NCI-H146 (cell line): Measurements from ENCODE around the gene BTK.
A peak's percentile ranks its signal among the peaks of the same experiment; 100 is the strongest.

Source experiments
- DNase-seq: peaks from one replicate; lab custom pipeline; 2025; lab: John Stamatoyannopoulos, UW

Gene BTK

DNA sequence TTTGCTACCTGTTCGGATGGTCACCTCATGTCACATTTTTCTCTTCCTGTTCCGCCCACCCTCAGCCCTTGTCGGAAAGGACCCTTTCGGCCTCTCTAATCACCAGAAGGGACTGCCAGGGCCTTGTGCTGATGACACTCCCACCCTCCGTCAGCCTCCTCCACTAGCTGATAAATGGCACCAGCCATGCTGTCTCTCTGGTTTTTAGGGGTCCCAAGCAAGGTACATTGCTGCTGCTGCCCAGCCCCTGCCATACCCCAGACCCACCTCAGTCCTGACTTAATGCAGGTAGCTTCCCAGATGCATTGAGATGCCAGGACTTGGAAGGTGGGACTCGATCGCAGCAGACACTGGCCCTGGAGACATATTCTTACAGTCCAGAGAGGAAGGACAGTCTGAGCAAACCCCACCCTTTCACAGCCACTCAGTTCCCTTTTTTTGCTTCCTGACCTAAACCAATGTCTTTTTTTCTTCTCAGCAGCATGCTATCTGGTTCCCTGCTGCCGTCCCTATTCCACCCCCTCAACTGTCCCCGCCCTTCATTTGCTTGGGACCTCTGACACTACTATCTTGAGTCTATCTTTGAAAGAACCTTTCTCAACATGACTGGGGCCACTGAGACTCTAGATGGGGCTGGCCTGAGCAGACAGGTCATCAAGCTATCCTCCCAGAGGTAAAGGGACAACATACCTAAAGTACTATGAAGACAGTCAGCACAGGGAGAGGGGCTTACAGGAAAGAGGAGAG, at the start of gene BTK:
BTK (minus strand) TSS at position 397 of the 747 bp plus-strand sequence. CDS start 10,907 bp downstream, outside the sequence.
- DNase-seq = no peak

DNA sequence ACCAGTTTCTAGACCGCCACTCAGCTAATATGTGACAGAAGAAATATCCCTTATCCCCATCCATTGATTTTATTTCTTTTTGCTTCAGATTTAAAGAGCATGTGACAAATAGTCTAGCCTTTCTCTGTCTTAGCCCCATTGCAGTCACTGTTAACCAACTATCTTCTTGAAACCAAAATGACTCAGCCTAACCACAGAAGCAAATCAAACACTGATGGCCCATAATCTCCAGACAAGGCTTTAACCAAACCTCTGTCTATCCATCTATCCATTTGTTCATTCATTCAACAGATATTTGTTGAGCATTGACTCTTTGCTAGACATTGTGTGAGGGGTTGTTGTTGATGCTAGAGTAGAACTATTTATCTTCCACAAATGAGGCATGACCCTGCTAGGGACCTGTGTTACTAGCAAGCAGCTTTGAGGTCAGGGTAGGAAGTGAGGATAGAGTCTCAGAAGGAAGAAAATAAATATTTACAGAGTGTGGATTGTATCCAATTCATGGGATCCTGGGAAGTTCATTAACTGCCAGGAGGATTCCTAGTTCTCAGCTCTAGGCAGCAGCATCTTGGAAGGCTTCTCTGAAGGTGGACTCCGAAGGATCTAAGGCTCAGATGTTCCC, 44.6 kb upstream of the BTK start:
- DNase-seq = no peak

DNA sequence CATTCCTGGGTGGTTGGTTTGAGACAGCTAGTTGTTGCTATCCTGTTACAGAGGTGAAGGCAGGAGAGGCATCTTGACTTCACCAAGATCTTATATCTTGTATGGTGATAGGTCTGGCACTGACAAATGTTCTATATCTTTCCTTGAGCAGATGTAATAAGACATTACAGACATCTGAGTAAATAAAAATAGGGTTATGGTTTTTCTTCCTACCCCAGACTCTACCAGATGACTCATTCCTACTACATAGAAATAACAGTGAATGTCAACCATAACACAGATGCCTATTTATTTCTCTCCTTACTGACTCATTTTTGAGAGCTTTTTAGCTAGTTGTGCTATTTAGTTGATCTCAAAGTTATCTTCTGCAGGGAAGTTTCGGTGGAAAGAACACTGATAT, 43.9 kb upstream of the BTK start:
- DNase-seq = no peak

DNA sequence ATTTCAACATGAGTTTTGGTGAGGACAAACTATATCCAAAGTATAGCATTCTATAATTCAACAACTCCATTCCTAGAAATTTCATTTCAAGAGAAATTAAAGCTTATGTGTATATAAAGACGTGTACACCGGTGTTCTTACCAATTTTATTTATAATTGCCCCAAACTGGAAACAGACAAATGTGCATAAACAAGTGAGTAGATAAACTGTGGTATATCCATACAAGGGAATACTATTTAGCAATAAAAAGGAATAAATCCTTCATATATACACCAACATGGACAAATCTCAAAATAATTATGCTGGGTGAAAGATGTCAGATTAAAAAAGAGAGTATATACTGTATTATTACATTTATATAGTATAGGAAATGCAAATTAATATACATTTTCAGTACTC, 42.0 kb upstream of the BTK start:
- DNase-seq = no peak

DNA sequence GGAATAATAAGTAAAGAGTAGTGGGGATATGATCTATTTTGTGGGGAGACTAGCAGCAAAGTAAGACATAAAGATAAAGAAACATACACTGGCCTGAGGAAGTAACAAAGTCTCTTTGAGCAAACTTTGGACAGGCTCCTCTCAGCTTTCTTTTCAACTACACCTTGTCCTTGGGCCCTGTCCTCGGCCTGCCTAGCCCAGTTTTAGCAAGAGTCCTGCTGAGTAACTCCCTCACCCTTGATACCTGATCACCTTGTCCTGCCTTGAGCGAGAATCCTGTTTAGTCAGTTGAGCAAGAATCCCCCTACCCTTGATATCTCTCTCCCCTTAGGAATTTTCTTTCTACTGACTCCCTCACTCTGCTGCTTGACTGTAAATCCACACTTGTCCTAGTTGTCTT, 33.5 kb upstream of the BTK start:
- no peak for DNase-seq

- peak; percentile 76 for DNase-seq
These were observed 32.2 kb upstream of the BTK start for GRCh38 chrX:101417981-101418841.

GRCh38 chrX:101417190-101417589, 31.2 kb upstream of the BTK start:
- DNase-seq = no peak

DNA sequence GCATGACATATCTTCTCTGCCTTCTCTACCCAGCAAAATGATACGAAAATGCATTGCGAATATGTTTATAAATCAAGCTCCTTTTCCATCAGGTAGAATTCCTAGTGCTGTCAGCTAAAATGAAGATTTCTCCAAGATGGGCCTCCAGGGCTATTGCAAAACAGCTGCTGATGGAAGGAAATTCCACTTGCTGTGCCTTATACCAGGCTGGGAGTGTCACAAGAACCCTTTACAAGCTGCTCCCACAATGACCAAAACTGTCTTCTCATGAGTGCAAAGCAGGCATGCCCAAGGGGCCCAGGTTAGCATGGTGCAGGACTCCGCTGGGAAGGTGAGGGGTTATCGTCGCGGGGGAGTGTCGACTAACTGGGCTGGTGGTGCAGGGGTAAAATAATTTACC, 30.7 kb upstream of the BTK start:
- DNase-seq = no peak

DNA sequence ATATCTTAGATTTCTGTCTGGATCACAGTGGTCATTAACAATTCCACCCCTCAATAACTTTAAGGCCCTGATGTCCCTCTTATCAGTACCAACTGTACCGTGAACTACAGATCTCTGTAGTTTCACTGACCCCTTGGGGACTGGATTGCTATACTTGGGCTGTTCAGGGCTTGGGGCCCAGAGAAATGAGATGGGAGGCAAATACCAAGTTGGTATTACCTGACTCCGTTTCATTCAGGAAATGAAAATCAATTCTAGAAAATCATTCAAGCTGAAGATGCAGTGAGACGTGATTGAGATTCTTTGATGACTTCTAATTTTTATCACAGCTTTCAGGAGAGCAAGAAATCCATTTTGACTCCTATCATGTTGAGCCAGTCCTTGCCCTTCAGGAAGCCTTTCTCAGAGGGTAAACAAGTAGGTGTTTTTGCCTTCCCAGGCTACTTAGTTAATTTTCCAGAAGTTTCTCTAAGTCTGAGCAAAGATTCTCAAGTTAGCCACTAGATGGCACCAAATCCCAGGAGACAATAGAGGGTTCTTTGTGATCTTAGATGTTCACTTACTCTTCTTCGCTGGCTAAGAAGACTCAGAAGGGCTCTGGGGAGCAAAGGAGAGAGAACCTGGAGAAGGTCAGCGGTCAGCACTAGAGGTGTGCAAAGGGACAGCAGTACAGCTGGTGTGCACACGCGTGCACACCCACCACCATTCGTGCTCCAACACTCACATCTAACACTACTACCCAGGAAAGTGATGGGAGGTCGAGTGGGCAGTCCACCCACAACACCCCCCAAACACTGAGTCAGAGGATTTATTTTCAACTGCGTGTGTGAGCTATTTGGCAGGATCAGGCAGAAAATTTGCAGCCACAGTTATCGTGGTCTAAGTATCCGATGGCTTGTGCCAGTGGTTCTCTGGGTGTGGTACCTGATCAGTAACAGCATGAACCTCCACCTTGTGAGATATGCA, 29.5 kb upstream of the BTK start:
- DNase-seq = peak; percentile 53

DNA sequence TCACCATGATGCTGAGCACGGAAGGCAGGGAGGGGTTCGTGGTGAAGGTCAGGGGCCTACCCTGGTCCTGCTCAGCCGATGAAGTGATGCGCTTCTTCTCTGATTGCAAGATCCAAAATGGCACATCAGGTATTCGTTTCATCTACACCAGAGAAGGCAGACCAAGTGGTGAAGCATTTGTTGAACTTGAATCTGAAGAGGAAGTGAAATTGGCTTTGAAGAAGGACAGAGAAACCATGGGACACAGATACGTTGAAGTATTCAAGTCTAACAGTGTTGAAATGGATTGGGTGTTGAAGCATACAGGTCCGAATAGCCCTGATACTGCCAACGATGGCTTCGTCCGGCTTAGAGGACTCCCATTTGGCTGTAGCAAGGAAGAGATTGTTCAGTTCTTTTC, 26.0 kb upstream of the BTK start:
- no peak for DNase-seq

GRCh38 chrX:101410461-101410860, 24.5 kb upstream of the BTK start:
- DNase-seq = no peak

GRCh38 chrX:101409043-101409442, 23.1 kb upstream of the BTK start:
- no peak for DNase-seq

GRCh38 chrX:101408532-101408841, 22.5 kb upstream of the BTK start:
- no peak for DNase-seq

DNA sequence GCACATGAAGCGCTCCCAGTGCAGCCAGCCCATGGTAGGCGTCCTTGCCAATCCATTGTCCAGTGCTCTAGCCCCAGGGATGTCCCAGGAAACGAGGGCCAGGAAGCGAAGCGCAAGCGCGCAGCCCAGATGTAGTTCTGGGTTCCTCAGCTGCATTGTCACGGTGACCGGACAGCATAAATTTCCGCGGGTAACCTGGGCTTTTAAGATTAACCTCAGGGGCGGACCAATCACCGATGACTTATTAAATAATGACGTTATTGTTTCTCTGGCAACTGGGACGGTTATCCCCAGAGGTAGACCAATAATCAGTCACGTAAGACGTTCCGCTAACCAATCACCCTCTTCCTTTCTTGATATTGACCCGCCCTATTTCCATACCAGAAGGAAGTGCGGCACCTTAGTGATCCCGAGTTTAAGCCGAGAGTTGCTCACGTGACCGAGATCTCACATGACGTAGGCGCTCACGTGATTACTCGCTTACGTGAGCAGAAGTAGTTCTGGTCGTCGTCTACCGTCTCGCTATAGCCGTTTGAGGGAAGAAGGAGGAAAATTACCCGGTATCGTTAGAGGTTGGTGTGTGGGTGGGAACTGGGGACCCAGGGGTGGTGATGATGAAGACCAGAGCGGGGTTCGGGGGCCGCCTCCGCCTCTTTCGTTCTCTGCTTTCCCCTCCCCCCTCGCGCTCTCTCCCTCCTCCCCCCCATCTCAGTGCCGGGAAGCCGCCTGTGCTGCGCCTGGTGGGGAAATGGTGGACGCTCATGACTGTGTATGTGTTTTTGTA, 21.9 kb upstream of the BTK start, which contains the start of the genes GLA and HNRNPH2:
GLA (minus strand) TSS at position 178 of the 784 bp plus-strand sequence; CDS start at position 156, 22 bp downstream.
HNRNPH2 (plus strand) TSS at position 475 of the 784 bp plus-strand sequence. CDS start 3,767 bp downstream, outside the sequence.
- DNase-seq = peak; percentile 98

GRCh38 chrX:101407167-101407747, 21.3 kb upstream of the BTK start:
- no peak for DNase-seq

- DNase-seq = no peak
These were observed 13.8 kb upstream of the BTK start for GRCh38 chrX:101399825-101400224.

DNA sequence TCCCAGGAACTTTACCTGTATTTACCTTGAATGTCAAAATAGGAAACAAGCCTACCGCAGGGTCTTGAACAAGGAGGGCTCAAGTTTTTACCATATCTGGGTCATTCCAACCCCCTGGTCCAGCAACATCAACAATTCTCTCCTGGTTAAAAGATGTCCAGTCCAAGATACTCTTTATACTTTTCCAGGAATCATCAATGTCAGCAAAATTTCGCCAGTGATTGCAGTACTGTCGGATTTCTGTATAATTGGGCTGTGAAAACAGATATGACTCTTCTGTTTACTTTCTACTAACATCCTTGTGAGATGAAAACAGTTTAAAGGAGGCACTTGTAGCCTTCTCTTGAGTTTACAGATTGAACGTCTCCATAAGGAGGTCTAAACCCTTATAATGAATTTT, 12.7 kb upstream of the BTK start:
- no peak for DNase-seq

- no peak for DNase-seq
These were observed 11.8 kb upstream of the BTK start for GRCh38 chrX:101397779-101398178.

DNA sequence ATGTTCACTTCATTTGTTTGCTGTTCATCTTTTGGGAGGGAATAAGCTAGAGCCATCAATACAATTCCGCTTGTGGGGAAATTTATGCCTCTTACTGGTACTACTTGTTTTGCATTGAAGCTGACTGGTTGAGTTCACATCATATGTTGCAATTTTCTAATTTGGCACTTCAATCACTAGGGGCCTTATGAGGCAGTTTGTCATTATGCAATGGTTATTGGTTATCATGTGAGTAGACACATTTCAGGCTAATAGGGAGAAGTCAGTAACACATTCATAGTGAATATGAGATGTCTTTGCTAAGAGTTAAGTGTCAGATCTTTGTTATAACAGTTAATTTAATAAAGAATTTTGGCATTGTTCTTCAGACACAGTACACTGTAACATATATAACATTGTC, 9.8 kb upstream of the BTK start:
- no peak for DNase-seq

GRCh38 chrX:101394372-101394771, 8.4 kb upstream of the BTK start:
- no peak for DNase-seq
